MM.1S (cell line): Measurements from ENCODE around the gene TCTA.

Experiments used
- EZH2phosphoT487 ChIP-seq: fragments of 300-600 bp; sonication (generic); IDR thresholded peaks from 2 replicates; pipeline ENCODE4 v1.6.1; 2018; ENCODE audit warnings: antibody characterized with exemption, low read length
- TF ChIP-seq, protein P1 (sequence below): fragments of 300-600 bp; sonication (generic); IDR thresholded peaks from 2 replicates; pipeline ENCODE4 v1.5.1; 2016; ENCODE audit warnings: antibody characterized with exemption, low read length, mixed read lengths

DNA sequence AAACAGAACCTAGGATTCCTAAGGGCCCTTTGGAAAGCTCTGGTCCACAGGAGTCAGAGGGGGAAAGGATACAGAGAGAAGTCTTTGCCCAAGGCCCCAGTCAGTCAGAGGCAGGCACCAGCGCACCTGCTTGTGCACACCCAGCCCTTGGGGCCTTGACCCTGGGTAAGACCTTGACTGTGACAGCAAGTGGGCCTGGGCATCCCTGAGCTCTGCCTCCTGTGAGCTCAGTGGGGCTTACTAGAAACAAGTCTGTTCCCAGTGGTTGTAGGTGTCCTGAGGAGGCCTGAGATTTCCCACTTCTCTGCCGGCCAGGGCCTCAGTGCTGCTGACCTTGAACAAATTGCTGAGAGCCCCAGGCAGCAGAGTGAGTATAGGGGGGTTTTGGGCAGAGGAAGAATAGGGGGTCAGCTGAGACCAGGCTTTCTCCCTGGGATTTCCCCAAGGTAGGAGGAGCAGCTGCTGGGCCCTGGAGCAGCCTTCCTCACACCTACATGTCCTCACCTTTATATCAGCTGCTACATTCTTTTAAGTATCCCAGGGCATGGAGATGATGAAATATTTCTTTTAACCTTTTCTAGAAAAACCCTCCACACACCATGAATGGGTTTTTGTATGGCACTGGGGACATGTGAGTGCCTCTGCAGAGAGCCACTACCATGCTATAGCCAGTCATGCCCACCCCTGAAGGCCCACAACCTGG, 48.1 kb downstream of the TCTA start:
- TF ChIP-seq, protein P1, sequence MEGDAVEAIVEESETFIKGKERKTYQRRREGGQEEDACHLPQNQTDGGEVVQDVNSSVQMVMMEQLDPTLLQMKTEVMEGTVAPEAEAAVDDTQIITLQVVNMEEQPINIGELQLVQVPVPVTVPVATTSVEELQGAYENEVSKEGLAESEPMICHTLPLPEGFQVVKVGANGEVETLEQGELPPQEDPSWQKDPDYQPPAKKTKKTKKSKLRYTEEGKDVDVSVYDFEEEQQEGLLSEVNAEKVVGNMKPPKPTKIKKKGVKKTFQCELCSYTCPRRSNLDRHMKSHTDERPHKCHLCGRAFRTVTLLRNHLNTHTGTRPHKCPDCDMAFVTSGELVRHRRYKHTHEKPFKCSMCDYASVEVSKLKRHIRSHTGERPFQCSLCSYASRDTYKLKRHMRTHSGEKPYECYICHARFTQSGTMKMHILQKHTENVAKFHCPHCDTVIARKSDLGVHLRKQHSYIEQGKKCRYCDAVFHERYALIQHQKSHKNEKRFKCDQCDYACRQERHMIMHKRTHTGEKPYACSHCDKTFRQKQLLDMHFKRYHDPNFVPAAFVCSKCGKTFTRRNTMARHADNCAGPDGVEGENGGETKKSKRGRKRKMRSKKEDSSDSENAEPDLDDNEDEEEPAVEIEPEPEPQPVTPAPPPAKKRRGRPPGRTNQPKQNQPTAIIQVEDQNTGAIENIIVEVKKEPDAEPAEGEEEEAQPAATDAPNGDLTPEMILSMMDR: no peak
- no peak for TF ChIP-seq EZH2phosphoT487
